ENCODE measurements around the gene TKTL2.

Gene TKTL2, protein sequence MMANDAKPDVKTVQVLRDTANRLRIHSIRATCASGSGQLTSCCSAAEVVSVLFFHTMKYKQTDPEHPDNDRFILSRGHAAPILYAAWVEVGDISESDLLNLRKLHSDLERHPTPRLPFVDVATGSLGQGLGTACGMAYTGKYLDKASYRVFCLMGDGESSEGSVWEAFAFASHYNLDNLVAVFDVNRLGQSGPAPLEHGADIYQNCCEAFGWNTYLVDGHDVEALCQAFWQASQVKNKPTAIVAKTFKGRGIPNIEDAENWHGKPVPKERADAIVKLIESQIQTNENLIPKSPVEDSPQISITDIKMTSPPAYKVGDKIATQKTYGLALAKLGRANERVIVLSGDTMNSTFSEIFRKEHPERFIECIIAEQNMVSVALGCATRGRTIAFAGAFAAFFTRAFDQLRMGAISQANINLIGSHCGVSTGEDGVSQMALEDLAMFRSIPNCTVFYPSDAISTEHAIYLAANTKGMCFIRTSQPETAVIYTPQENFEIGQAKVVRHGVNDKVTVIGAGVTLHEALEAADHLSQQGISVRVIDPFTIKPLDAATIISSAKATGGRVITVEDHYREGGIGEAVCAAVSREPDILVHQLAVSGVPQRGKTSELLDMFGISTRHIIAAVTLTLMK

DNA sequence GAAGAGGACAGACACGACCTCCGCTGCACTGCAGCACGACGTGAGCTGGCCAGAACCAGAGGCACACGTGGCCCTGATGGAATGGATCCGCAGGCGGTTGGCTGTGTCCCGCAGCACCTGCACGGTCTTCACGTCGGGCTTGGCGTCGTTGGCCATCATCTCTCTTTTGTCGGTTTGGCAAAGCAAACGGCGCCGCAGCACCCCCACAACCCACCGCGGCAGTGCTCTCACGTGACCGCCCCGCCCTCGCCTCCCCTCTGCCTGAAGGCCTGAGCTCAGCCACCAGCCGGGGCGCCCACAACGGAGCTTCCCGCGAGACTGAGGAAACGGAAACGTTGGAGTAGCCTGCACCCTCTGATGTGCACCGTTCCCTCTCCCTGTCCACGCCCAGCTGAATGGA lies at the start of gene TKTL2:
TSS of gene TKTL2 (minus strand) at position 179 of the 400 bp plus-strand sequence. CDS start at position 159, 20 bp downstream.
- DNase-seq (ENCODE audit: low read depth), result no peak
- TF ChIP-seq, protein P1, sequence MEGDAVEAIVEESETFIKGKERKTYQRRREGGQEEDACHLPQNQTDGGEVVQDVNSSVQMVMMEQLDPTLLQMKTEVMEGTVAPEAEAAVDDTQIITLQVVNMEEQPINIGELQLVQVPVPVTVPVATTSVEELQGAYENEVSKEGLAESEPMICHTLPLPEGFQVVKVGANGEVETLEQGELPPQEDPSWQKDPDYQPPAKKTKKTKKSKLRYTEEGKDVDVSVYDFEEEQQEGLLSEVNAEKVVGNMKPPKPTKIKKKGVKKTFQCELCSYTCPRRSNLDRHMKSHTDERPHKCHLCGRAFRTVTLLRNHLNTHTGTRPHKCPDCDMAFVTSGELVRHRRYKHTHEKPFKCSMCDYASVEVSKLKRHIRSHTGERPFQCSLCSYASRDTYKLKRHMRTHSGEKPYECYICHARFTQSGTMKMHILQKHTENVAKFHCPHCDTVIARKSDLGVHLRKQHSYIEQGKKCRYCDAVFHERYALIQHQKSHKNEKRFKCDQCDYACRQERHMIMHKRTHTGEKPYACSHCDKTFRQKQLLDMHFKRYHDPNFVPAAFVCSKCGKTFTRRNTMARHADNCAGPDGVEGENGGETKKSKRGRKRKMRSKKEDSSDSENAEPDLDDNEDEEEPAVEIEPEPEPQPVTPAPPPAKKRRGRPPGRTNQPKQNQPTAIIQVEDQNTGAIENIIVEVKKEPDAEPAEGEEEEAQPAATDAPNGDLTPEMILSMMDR (conservative IDR thresholded peaks at IDR 0.05; ENCODE audit: control insufficient read depth, insufficient read depth, low read depth, low read length), result no peak
- no peak within 1 kb of the TSS for H3K4me3 ChIP-seq (ENCODE audit: control insufficient read depth, low read depth, low read length)

DNA sequence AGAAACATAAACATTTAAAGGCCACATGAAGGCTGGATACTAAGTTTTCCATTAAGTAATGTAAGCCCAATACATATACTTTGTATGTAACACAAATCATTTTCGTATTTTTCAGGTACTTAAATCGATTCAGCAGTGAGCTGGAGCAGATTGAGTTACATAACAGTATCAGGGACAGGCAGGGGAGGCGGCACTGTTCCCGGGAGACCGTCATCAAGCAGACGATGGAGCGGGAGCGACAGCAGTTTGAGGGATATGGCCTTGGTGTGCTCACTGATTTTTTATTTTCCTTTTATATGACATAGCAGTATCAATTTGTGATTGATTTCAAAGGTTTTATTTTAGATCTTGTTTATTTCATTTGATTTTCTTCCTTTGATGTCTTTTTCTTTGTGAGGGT lies 41.6 kb upstream of the TKTL2 start:
- H3K4me3 ChIP-seq (ENCODE audit: control insufficient read depth, low read depth, low read length), result no peak overlapping the region
- TF ChIP-seq, protein P1 (conservative IDR thresholded peaks at IDR 0.05; ENCODE audit: control insufficient read depth, insufficient read depth, low read depth, low read length), result no peak
- no peak for DNase-seq (ENCODE audit: low read depth)

DNA sequence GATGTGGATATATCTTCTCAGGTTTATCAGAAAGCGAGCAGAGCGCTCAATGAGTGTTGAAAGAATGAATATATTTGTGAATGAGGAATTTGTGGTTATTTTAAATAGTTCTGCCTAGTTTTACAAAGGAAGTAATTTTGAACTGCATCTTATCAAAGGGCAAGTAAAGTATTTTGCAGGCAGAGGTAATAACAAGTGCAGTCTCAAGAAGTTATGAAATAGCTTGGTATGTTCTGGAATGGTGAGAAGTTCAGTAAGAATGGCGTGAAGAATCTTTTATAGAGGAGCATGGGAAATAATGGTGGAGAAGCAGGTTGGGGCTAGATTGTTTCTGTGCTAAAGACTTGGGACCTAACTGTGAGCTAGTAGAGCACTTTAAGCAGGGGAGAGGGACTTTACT lies 31.8 kb upstream of the TKTL2 start:
- no peak overlapping the region for H3K4me3 ChIP-seq (ENCODE audit: control insufficient read depth, low read depth, low read length)
- TF ChIP-seq, protein P1 (conservative IDR thresholded peaks at IDR 0.05; ENCODE audit: control insufficient read depth, insufficient read depth, low read depth, low read length), result no peak
- DNase-seq (ENCODE audit: low read depth), result no peak

DNA sequence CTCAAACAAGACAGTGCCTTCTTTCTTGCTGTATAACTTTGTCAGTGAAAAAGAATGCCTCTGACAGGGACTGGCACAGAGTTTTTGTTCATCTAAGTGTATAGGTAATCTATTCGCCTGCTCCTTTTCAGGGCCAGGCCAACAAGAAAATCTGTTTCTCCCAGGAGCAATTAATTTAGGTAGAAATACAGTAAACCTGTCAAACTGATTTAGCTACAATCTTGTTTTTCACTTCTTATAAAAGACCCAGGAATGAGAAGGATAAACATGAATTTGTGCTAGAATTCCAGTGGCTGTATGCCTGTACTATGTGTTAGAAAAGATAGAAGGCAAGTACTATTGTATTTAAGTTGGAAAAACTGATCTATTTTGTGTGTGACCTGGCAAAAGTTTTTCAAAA lies 27.0 kb upstream of the TKTL2 start:
- no peak for DNase-seq (ENCODE audit: low read depth)
- TF ChIP-seq, protein P1 (conservative IDR thresholded peaks at IDR 0.05; ENCODE audit: control insufficient read depth, insufficient read depth, low read depth, low read length), result no peak
- H3K4me3 ChIP-seq (ENCODE audit: control insufficient read depth, low read depth, low read length), result no peak overlapping the region

DNA sequence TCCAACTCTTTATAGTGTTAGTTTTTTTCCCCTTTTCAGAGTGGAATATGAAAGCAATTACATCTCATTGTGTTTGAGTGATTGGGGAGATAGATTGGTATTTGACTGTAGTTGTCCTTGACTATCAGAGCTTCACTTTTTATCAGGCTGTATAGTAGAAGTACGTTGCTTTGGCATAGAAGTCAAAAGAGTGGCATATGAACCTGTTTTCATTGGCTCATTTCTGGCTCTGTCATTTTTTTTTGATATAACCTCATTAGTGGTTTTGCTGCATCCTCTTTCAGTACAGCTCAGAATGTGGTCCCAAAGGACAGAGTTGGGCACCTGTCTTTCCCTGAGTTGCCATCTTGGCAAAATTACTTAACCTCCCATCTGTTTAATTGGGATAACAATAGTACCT lies 22.3 kb upstream of the TKTL2 start:
- peak; percentile 8 for DNase-seq (ENCODE audit: low read depth)
- peak overlapping the region; percentile 91 for H3K4me3 ChIP-seq (ENCODE audit: control insufficient read depth, low read depth, low read length)
- TF ChIP-seq, protein P1 (conservative IDR thresholded peaks at IDR 0.05; ENCODE audit: control insufficient read depth, insufficient read depth, low read depth, low read length), result no peak

DNA sequence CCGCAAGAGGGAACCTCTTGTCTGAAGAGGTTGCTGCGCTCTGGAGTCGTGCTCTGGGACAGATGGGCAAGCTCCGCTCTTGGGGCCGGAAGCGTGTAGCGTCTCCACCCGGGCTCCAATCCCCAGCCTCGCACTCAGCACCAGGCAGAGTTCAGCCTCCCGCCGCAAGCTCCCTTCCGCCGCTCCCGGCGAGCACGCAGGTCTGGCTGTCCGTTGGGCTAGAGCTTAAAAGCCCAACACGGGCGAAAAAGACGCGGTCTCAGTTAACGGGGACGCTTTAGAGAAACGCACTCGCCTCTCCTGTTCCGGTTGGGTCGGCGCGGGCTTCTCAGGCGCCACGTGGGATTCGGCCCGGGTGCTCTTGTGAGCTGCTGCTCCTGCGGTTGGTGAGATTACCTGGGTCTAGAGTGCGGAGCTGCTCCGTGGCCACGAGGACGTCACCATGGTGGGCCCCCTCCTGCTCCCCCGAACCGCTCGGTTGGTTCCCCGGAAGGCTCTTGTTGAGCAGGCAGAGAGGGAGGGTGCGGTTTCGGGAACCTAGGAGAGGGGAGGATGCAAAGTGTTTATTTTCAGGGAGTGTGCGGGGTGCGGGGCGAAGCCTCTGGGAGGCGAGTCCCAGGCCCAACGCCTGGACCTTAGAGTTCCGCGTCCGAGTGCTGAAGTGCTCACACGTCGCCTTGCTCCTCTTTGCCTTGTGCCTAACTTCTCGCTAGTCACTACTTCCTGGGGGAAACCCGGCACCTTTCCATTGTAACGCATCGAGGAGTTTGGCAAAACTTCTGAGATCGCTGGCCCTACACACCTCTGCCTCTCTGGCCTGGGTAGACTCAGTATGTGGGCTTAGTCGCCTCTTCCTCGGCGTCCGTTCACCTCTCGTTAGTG lies 21.0 kb upstream of the TKTL2 start, which contains the start of gene TMA16:
TSS of gene TMA16 (plus strand) at position 331 of the 882 bp plus-strand sequence. CDS start at position 443, 112 bp downstream.
- TF ChIP-seq, protein P1 (conservative IDR thresholded peaks at IDR 0.05; ENCODE audit: control insufficient read depth, insufficient read depth, low read depth, low read length), result no peak
- peak; percentile 95 for DNase-seq (ENCODE audit: low read depth)
- peak within 1 kb of the TSS; percentile 91 for H3K4me3 ChIP-seq (ENCODE audit: control insufficient read depth, low read depth, low read length)
